GM12878 (cell line): Measurements from ENCODE around the gene FIGLA.

Experiments
- CEBPB ChIP-seq, 2 experiments: fragments of 150-350 bp in 1 of 2; IDR thresholded peaks; 2 replicates each; pipeline ENCODE4 v1.6.1; 2012 to 2014; ENCODE audit warnings: low read depth in 2 of 2, low read length in 2 of 2, borderline replicate concordance in 1 of 2, inconsistent platforms in 1 of 2
- NFIC ChIP-seq: IDR thresholded peaks from 2 replicates; pipeline ENCODE4 v1.6.1; 2012; ENCODE audit warnings: low read depth, mild to moderate bottlenecking, inconsistent platforms, low read length, moderate library complexity
- POLR2AphosphoS5 ChIP-seq: IDR thresholded peaks from 2 replicates; pipeline ENCODE4 v1.6.1; 2011; ENCODE audit warnings: mild to moderate bottlenecking, low read length, inconsistent platforms
- RAD21 ChIP-seq: IDR thresholded peaks from 2 replicates; pipeline ENCODE4 v1.6.1; 2011; ENCODE audit warnings: mild to moderate bottlenecking, low read depth, low read length, moderate library complexity; ENCODE audit not compliant: insufficient read depth
- STAT3 ChIP-seq: IDR thresholded peaks from 2 replicates; pipeline ENCODE4 v1.6.1; 2011; ENCODE audit warnings: low read depth, low read length, improper control_type of control experiment
- TF ChIP-seq, protein P1 (sequence below): fragments of 450-650 bp; formaldehyde crosslinking; IDR thresholded peaks from 2 replicates; pipeline ENCODE4 v1.5.0; 2022; ENCODE audit warnings: mild to moderate bottlenecking, missing genetic modification characterization
- TF ChIP-seq, protein P2 (sequence below): fragments of 450-650 bp; IDR thresholded peaks from 2 replicates; pipeline ENCODE4 v1.6.1; 2016; ENCODE audit warnings: mild to moderate bottlenecking, moderate library complexity, borderline replicate concordance
- TF ChIP-seq, protein P3 (sequence below): fragments of 450-650 bp; IDR thresholded peaks from 2 replicates; pipeline ENCODE4 v1.6.1; 2018; ENCODE audit warnings: borderline replicate concordance, mild to moderate bottlenecking; ENCODE audit not compliant: partially characterized antibody
- TF ChIP-seq, protein P4 (sequence below), 3 experiments: IDR thresholded peaks in 2 of 3; conservative IDR thresholded peaks in 1 of 3; 2 replicates each; pipeline ENCODE4 v1.5.1; 2011; ENCODE audit warnings: low read depth in 3 of 3, low read length in 3 of 3, mild to moderate bottlenecking in 3 of 3, control low read depth in 2 of 3, moderate library complexity in 2 of 3, inconsistent platforms in 1 of 3, mixed read lengths in 1 of 3; ENCODE audit not compliant: control insufficient read depth in 2 of 3, insufficient read depth in 1 of 3; ENCODE audit errors: extremely low read depth in 1 of 3
- TF ChIP-seq, protein P5 (sequence below): fragments of 450-650 bp; IDR thresholded peaks from 2 replicates; pipeline ENCODE4 v1.6.1; 2014; ENCODE audit warnings: mild to moderate bottlenecking

DNA sequence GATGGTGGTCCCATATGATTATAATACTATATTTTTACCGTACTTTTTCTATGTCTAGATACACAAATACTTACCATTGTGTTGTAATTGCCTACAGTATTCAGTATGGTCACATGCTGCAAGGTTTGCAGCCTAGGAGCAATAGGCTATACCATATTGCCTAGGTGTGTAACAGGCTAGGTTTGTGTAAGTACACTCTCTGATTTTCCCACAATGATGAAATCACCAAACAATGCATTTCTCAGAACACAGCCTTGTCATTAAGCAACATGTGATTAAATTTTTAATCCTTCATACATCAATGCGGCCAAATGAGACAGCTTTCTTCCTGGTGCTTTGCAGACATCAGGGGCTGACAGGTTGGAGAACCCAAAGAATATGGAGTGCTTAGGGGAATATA, 59.7 kb downstream of the FIGLA start:
- TF ChIP-seq, protein P1, sequence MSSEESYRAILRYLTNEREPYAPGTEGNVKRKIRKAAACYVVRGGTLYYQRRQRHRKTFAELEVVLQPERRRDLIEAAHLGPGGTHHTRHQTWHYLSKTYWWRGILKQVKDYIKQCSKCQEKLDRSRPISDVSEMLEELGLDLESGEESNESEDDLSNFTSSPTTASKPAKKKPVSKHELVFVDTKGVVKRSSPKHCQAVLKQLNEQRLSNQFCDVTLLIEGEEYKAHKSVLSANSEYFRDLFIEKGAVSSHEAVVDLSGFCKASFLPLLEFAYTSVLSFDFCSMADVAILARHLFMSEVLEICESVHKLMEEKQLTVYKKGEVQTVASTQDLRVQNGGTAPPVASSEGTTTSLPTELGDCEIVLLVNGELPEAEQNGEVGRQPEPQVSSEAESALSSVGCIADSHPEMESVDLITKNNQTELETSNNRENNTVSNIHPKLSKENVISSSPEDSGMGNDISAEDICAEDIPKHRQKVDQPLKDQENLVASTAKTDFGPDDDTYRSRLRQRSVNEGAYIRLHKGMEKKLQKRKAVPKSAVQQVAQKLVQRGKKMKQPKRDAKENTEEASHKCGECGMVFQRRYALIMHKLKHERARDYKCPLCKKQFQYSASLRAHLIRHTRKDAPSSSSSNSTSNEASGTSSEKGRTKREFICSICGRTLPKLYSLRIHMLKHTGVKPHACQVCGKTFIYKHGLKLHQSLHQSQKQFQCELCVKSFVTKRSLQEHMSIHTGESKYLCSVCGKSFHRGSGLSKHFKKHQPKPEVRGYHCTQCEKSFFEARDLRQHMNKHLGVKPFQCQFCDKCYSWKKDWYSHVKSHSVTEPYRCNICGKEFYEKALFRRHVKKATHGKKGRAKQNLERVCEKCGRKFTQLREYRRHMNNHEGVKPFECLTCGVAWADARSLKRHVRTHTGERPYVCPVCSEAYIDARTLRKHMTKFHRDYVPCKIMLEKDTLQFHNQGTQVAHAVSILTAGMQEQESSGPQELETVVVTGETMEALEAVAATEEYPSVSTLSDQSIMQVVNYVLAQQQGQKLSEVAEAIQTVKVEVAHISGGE (CRISPR knock-in tag): no peak
- TF ChIP-seq RAD21: no peak
- TF ChIP-seq, protein P2, sequence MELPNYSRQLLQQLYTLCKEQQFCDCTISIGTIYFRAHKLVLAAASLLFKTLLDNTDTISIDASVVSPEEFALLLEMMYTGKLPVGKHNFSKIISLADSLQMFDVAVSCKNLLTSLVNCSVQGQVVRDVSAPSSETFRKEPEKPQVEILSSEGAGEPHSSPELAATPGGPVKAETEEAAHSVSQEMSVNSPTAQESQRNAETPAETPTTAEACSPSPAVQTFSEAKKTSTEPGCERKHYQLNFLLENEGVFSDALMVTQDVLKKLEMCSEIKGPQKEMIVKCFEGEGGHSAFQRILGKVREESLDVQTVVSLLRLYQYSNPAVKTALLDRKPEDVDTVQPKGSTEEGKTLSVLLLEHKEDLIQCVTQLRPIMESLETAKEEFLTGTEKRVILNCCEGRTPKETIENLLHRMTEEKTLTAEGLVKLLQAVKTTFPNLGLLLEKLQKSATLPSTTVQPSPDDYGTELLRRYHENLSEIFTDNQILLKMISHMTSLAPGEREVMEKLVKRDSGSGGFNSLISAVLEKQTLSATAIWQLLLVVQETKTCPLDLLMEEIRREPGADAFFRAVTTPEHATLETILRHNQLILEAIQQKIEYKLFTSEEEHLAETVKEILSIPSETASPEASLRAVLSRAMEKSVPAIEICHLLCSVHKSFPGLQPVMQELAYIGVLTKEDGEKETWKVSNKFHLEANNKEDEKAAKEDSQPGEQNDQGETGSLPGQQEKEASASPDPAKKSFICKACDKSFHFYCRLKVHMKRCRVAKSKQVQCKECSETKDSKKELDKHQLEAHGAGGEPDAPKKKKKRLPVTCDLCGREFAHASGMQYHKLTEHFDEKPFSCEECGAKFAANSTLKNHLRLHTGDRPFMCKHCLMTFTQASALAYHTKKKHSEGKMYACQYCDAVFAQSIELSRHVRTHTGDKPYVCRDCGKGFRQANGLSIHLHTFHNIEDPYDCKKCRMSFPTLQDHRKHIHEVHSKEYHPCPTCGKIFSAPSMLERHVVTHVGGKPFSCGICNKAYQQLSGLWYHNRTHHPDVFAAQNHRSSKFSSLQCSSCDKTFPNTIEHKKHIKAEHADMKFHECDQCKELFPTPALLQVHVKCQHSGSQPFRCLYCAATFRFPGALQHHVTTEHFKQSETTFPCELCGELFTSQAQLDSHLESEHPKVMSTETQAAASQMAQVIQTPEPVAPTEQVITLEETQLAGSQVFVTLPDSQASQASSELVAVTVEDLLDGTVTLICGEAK: no peak
- TF ChIP-seq STAT3: no peak
- no peak for TF ChIP-seq NFIC
- TF ChIP-seq, protein P3, sequence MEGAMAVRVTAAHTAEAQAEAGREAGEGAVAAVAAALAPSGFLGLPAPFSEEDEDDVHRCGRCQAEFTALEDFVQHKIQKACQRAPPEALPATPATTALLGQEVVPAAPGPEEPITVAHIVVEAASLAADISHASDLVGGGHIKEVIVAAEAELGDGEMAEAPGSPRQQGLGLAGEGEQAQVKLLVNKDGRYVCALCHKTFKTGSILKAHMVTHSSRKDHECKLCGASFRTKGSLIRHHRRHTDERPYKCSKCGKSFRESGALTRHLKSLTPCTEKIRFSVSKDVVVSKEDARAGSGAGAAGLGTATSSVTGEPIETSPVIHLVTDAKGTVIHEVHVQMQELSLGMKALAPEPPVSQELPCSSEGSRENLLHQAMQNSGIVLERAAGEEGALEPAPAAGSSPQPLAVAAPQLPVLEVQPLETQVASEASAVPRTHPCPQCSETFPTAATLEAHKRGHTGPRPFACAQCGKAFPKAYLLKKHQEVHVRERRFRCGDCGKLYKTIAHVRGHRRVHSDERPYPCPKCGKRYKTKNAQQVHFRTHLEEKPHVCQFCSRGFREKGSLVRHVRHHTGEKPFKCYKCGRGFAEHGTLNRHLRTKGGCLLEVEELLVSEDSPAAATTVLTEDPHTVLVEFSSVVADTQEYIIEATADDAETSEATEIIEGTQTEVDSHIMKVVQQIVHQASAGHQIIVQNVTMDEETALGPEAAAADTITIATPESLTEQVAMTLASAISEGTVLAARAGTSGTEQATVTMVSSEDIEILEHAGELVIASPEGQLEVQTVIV: no peak
- TF ChIP-seq, protein P4, sequence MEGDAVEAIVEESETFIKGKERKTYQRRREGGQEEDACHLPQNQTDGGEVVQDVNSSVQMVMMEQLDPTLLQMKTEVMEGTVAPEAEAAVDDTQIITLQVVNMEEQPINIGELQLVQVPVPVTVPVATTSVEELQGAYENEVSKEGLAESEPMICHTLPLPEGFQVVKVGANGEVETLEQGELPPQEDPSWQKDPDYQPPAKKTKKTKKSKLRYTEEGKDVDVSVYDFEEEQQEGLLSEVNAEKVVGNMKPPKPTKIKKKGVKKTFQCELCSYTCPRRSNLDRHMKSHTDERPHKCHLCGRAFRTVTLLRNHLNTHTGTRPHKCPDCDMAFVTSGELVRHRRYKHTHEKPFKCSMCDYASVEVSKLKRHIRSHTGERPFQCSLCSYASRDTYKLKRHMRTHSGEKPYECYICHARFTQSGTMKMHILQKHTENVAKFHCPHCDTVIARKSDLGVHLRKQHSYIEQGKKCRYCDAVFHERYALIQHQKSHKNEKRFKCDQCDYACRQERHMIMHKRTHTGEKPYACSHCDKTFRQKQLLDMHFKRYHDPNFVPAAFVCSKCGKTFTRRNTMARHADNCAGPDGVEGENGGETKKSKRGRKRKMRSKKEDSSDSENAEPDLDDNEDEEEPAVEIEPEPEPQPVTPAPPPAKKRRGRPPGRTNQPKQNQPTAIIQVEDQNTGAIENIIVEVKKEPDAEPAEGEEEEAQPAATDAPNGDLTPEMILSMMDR (IDR thresholded peaks at IDR 0.05 in 2 of 3, conservative IDR thresholded peaks at IDR 0.05 in 1 of 3; ENCODE audit: control insufficient read depth in 2 of 3, extremely low read depth in 1 of 3, insufficient read depth in 1 of 3, low read depth in 3 of 3, low read length in 3 of 3): no peak
- TF ChIP-seq, protein P5, sequence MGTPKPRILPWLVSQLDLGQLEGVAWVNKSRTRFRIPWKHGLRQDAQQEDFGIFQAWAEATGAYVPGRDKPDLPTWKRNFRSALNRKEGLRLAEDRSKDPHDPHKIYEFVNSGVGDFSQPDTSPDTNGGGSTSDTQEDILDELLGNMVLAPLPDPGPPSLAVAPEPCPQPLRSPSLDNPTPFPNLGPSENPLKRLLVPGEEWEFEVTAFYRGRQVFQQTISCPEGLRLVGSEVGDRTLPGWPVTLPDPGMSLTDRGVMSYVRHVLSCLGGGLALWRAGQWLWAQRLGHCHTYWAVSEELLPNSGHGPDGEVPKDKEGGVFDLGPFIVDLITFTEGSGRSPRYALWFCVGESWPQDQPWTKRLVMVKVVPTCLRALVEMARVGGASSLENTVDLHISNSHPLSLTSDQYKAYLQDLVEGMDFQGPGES: no peak
- TF ChIP-seq CEBPB (IDR thresholded peaks at IDR 0.05; ENCODE audit: borderline replicate concordance in 1 of 2, low read depth in 2 of 2, low read length in 2 of 2): no peak
- TF ChIP-seq POLR2AphosphoS5: no peak
